Prostate gland (tissue), 2 donors: ENCODE data around the gene SH3GLB2. TPM values are rescaled to one million over a fixed set of nuclear protein-coding genes. Genes with fewer than 3 reads are reported as not detected.
A peak's percentile ranks its signal among the peaks of the same experiment; 100 is the strongest.
"Not testable (repeated sequence)": the region's sequence is repeated elsewhere in the genome, so short reads cannot be mapped to it uniquely, and the experiment has no call there.

ENCODE experiments used
- DNase-seq: peaks from one replicate; pipeline ENCODE4 v3.0.0-alpha.2; 2019; ENCODE audit warnings: low spot score
- H3K27ac ChIP-seq, 2 donors: fragments of 200-600 bp; sonication (generic); 2 replicates each; pipeline ENCODE4 v1.5.1; 2017 to 2019
- H3K27me3 ChIP-seq: fragments of 200-600 bp; sonication (generic); replicated peaks from 2 replicates; pipeline ENCODE4 v1.5.1; 2019; ENCODE audit not compliant: insufficient read depth
- H3K36me3 ChIP-seq, 2 donors: fragments of 200-600 bp; sonication (generic); 1 replicate in 1 of 2; 2 replicates in 1 of 2; pipeline versions ENCODE4 v1.5.1 to v1.8.1; 2017 to 2019
- H3K4me1 ChIP-seq: fragments of 200-600 bp; sonication (generic); replicated peaks from 2 replicates; pipeline ENCODE4 v1.5.1; 2019
- H3K4me3 ChIP-seq, 2 donors: fragments of 200-600 bp; sonication (generic); 2 replicates each; pipeline ENCODE4 v1.5.1; 2017 to 2019
- H3K9me3 ChIP-seq: fragments of 200-600 bp; sonication (generic); 2 replicates; pipeline ENCODE4 v1.5.1; 2017
- POLR2A ChIP-seq: fragments of 450-650 bp; IDR thresholded peaks from one replicate; pipeline ENCODE4 v1.6.1; 2016; ENCODE audit warnings: antibody characterized with exemption, mild to moderate bottlenecking
- POLR2AphosphoS5 ChIP-seq: sonication (generic); formaldehyde crosslinking; IDR thresholded peaks from one replicate; pipeline ENCODE4 v1.6.1; 2017; ENCODE audit warnings: antibody characterized with exemption
- WGBS: methylation state at CpG from one replicate; pipeline ENCODE4 v1.1.5; 2018; 5-methylcytosine and 5-hydroxymethylcytosine counted together
- intact Hi-C: fragments of 100-400 bp; cut with DNase I; formaldehyde crosslinking; loops from one replicate; pipeline ENCODE4 v1.14.2; 2022
- total RNA-seq, 2 donors: library from RNA; depleted of rRNA; stranded (reverse); fragments of >200 nt; gene quantifications; one replicate each; pipeline ENCODE4 v1.1.0, GENCODE V29; 2016
- TF ChIP-seq, protein P1 (sequence below), 4 experiments: fragments of 200-600 bp in 2 of 4; fragments of 450-650 bp in 2 of 4; sonication (generic) in 2 of 4; IDR thresholded peaks; 1 replicate in 3 of 4; 2 replicates in 1 of 4; pipeline ENCODE4 v1.5.1; 2016 to 2019; ENCODE audit warnings: antibody characterized with exemption in 4 of 4, mild to moderate bottlenecking in 2 of 4, moderate library complexity in 2 of 4

SH3GLB2 gene
- total RNA-seq, 2 donors from 2014 or later = 113 to 178 TPM

DNA sequence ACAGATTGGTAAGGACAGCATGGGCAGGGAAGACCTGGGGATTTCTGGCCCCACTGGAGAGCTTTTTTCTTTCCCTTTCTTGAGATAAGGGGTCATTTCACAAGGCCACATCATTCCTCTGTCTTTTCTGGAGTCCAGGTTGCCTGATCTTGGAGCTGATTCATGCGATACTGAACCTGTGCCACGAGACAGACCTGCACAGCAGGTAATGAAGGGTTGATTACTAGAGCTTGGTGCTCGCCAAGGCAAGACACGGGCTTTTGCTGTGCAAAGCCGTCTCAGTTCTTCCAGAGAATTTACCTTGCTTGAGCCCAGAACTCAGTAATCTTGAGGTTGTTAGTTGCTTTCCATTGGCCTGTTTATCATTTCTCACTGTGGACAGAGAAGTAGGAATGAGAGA is 41.5 kb downstream of the SH3GLB2 start:
- 74% methylated on average over 5 of the region's 5 CpGs for WGBS
- no peaks in the 10 kb centered on the region for H3K4me1 ChIP-seq
- TF ChIP-seq, protein P1, sequence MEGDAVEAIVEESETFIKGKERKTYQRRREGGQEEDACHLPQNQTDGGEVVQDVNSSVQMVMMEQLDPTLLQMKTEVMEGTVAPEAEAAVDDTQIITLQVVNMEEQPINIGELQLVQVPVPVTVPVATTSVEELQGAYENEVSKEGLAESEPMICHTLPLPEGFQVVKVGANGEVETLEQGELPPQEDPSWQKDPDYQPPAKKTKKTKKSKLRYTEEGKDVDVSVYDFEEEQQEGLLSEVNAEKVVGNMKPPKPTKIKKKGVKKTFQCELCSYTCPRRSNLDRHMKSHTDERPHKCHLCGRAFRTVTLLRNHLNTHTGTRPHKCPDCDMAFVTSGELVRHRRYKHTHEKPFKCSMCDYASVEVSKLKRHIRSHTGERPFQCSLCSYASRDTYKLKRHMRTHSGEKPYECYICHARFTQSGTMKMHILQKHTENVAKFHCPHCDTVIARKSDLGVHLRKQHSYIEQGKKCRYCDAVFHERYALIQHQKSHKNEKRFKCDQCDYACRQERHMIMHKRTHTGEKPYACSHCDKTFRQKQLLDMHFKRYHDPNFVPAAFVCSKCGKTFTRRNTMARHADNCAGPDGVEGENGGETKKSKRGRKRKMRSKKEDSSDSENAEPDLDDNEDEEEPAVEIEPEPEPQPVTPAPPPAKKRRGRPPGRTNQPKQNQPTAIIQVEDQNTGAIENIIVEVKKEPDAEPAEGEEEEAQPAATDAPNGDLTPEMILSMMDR (IDR thresholded peaks at IDR 0.05) = no peak
- TF ChIP-seq POLR2A (no peak), POLR2AphosphoS5 (peak; percentile 8)
- peaks cover 8 to 12% of the 10 kb centered on the region in 2 donors for H3K36me3 ChIP-seq
- no peak overlapping the region for H3K4me3 ChIP-seq
- H3K9me3 ChIP-seq = no peaks in the 10 kb centered on the region
- H3K27me3 ChIP-seq = no peaks in the 10 kb centered on the region
- no peak overlapping the region for H3K27ac ChIP-seq
- intact Hi-C loops = no loop called here
- DNase-seq = no peak

DNA sequence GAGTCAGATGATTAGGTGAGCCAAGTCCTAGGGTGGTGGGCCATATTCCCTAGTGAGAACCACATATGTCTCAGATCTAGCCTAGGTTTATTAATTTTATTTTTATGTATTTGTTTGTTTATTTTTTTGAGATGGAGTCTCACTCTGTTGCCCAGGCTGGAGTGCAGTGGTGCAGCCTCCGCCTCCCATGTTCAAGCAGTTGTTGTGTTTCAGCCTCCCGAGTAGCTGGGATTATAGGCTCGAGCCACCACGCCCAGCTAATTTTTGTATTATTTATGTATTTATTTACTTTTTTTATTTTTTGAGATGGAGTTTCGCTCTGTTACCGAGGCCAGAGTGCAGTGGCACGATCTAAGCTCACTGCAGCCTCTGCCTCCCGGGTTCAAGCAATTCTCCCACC is 44.6 kb downstream of the SH3GLB2 start:
- TF ChIP-seq POLR2AphosphoS5 (no peak), POLR2A (no peak)
- TF ChIP-seq, protein P1 (IDR thresholded peaks at IDR 0.05) = no peak
- Histone ChIP-seq H3K36me3 (peaks cover 15 to 24% of the 10 kb centered on the region in 2 donors), H3K27me3 (no peaks in the 10 kb centered on the region), H3K9me3 (no peaks in the 10 kb centered on the region), H3K27ac (no peak overlapping the region), H3K4me1 (no peaks in the 10 kb centered on the region), H3K4me3 (no peak overlapping the region)
- WGBS = 98% methylated on average over 8 of the region's 8 CpGs
- DNase-seq = no peak
- intact Hi-C loops = no loop called here

DNA sequence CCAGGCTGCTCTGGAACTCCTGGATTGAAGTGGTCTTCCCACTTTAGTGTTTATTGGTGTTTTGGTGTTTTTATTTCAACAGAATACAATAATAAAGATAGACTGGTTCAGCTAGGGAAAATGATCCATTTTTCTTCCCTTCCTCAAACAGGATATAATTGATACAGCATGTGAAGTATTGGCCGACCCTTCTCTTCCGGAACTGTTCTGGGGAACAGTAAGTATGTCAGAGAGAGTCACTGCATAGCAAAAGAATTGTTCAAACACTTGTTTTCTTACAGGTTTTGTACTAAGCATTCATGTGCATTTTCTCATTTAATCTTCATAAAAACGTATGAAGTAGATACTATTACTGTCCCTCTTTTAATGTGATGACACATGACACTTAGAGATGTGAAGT is 49.0 kb downstream of the SH3GLB2 start:
- 90% methylated on average over 3 of the region's 3 CpGs for WGBS
- Histone ChIP-seq H3K27me3 (no peaks in the 10 kb centered on the region), H3K9me3 (no peaks in the 10 kb centered on the region), H3K4me1 (no peaks in the 10 kb centered on the region), H3K4me3 (no peak overlapping the region), H3K27ac (no peak overlapping the region), H3K36me3 (peaks cover 5 to 16% of the 10 kb centered on the region in 2 donors)
- TF ChIP-seq, protein P1 (IDR thresholded peaks at IDR 0.05) = no peak
- TF ChIP-seq POLR2A (no peak), POLR2AphosphoS5 (no peak)
- intact Hi-C loops = no loop called here
- no peak for DNase-seq

DNA sequence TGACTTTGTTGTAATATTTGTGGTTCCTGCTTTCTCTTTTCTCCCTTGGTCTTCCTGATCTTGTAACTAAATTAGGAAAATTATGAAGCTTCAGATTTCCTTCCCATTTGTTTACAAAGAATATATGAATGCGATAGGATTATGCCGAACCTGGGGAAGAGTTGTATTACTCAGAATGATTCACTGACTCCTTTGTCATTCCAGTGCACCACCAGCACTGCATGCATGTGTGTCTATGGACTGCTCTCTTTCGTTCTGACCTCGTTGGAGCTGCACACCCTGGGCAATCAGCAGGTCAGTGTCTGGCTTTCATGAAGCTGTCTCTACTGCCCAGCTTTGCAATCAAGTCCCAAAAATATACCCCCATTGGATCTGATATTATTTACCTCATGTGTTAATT is 55.2 kb downstream of the SH3GLB2 start:
- intact Hi-C loops = no loop called here
- Histone ChIP-seq H3K9me3 (no peaks in the 10 kb centered on the region), H3K36me3 (peaks cover 0 to 6% of the 10 kb centered on the region in 2 donors), H3K27ac (no peak overlapping the region), H3K27me3 (no peaks in the 10 kb centered on the region), H3K4me3 (no peak overlapping the region), H3K4me1 (no peaks in the 10 kb centered on the region)
- no peak for DNase-seq
- WGBS = 85% methylated on average over 4 of the region's 4 CpGs
- TF ChIP-seq POLR2A = no peak
- TF ChIP-seq, protein P1 (IDR thresholded peaks at IDR 0.05) = no peak
- TF ChIP-seq POLR2AphosphoS5 = no peak

DNA sequence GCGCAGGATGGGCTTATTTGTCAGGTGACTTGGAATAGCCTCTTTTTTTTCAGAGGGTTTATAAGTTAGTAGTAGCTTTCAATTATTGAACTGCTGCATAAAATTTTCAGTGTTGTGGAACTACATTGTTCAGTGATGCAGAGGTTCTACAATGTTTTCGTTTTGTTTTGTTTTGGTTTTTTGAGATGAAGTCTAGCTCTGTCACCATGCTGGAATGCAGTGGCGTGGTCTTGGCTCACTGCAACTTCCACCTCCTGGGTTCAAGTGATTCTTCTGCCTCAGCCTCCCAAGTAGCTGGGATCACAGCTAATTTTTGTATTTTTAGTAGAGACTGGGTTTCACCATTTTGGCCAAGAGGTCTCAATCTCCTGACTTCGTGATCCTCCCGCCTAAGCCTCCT is 58.6 kb downstream of the SH3GLB2 start:
- TF ChIP-seq POLR2AphosphoS5 = no peak
- TF ChIP-seq, protein P1 (IDR thresholded peaks at IDR 0.05) = no peak
- no peak for TF ChIP-seq POLR2A
- peaks cover 0 to 6% of the 10 kb centered on the region in 2 donors for H3K36me3 ChIP-seq
- no peak overlapping the region for H3K27ac ChIP-seq
- no peaks in the 10 kb centered on the region for H3K9me3 ChIP-seq
- no peaks in the 10 kb centered on the region for H3K4me1 ChIP-seq
- DNase-seq = no peak
- intact Hi-C loops = no loop called here
- no peaks in the 10 kb centered on the region for H3K27me3 ChIP-seq
- WGBS = 99% methylated on average over 5 of the region's 5 CpGs
- no peak overlapping the region for H3K4me3 ChIP-seq

DNA sequence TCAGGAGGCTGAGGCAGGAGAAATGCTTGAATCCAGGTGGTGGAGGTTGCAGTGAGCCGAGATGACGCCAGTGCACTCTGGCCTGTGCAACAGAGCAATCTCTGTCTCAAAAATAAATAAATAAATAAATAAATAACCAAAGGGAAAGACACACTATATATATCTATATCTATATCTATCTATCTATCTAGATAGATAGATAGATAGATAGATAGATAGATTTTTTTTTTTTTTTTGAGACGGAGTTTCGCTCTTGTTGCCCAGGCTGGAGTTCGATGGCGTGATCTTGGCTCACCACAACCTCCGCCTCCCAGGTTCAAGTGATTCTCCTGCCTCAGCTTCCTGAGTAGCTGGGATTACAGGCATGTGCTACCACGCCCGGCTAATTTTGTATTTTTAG is 66.7 kb downstream of the SH3GLB2 start:
- H3K9me3 ChIP-seq, H3K27ac ChIP-seq, H3K27me3 ChIP-seq, H3K4me3 ChIP-seq, H3K4me1 ChIP-seq, intact Hi-C loops, H3K36me3 ChIP-seq, DNase-seq: not testable (repeated sequence)
- 95% methylated on average over 9 of the region's 9 CpGs for WGBS
